Measurements from ENCODE around the gene PACC1.

Gene PACC1

GRCh38 chr1:212381397-212382035 is 33.2 kb downstream of the PACC1 start:
- H3K27me3 Mint-ChIP-seq, result no peaks in the 10 kb centered on the region
- peaks cover 85% of the 10 kb centered on the region for H3K36me3 Mint-ChIP-seq
- H3K4me1 Mint-ChIP-seq, result peaks cover 3% of the 10 kb centered on the region
- no peaks in the 10 kb centered on the region for H3K9me3 Mint-ChIP-seq
- H3K4me3 Mint-ChIP-seq, result no peak overlapping the region
- no peak overlapping the region for H3K27ac Mint-ChIP-seq
- ATAC-seq, result no peak

- Mint-ChIP-seq H3K4me1 (no peaks in the 10 kb centered on the region), H3K27me3 (no peaks in the 10 kb centered on the region), H3K4me3 (no peak overlapping the region), H3K27ac (no peak overlapping the region), H3K9me3 (no peaks in the 10 kb centered on the region), H3K36me3 (peaks cover 78% of the 10 kb centered on the region)
- no peak for ATAC-seq
Measured at GRCh38 chr1:212379366-212379765, 35.3 kb downstream of the PACC1 start.

DNA sequence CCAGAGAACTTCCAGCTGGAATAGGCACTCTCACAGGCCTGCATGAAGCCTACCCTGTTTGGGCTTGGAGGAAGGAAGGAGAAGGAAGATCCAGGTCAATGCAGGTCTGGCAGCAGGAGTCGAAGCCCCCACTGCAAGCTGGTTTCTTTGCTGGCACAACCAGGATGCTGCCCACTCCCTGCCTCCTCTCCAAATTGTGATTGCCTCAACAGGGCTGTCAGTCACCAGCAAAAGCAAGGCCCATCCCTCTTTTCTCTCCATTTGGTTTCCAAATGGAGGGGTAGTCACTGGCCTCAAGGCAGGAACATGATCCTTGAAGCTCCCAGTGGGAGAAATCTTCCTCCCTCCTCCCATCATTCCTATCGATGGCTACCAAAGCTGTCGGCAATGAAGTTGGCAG is 37.0 kb downstream of the PACC1 start:
- Mint-ChIP-seq H3K9me3 (no peaks in the 10 kb centered on the region), H3K27me3 (no peaks in the 10 kb centered on the region), H3K4me1 (no peaks in the 10 kb centered on the region), H3K4me3 (no peak overlapping the region), H3K36me3 (peaks cover 80% of the 10 kb centered on the region), H3K27ac (no peak overlapping the region)
- ATAC-seq, result no peak

DNA sequence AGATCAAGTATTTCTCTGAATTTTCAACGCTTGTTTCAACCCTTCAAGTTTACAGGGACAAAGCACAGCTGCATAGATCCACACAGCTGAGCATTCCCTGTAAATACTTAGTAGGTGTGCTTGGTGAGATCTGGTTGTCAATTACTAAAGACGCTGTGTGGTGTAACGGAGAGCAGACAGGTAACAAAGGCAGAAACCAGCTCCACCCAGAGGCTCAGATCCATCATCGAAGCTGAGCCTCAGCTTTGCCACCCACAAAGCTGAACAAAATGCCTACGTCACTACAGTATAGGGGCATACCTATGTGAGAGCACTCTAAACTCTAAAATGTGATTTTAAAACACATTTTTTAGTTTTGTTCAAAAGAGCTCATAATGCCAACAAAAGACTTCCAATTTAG is 38.7 kb downstream of the PACC1 start:
- Mint-ChIP-seq H3K4me1 (no peaks in the 10 kb centered on the region), H3K27ac (no peak overlapping the region), H3K9me3 (peaks cover 4% of the 10 kb centered on the region), H3K27me3 (no peaks in the 10 kb centered on the region), H3K36me3 (peaks cover 87% of the 10 kb centered on the region), H3K4me3 (no peak overlapping the region)
- no peak for ATAC-seq

DNA sequence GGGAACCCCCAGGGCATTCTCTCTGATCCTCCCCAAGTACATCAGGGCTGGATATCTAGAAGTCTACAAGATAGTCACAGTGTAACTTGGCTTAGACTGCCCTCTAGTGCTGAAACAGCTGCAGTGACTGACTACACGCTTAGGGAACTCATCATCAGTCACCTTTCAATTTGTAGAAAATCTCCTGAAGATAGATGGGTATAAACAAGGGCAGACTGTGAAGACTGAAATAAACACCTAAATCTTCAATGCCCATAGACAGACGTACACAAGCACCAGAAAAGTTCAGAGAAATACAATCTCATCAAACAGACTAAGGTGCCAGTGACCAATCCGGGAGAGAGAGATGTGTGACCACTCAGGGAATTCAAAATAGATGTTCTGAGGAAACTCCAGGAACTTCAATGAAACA is 46.6 kb downstream of the PACC1 start:
- no peak overlapping the region for H3K4me3 Mint-ChIP-seq
- H3K4me1 Mint-ChIP-seq, result no peaks in the 10 kb centered on the region

GRCh38 chr1:212367474-212368072 is 47.1 kb downstream of the PACC1 start:
- Mint-ChIP-seq H3K27ac (peak overlapping the region; percentile 37), H3K4me1 (no peaks in the 10 kb centered on the region), H3K4me3 (no peak overlapping the region), H3K9me3 (peaks cover 4% of the 10 kb centered on the region), H3K27me3 (no peaks in the 10 kb centered on the region), H3K36me3 (peaks cover 57% of the 10 kb centered on the region)
- ATAC-seq, result no peak

More for the DNA sequence above, 46.6 kb downstream of the PACC1 start:
- H3K36me3 Mint-ChIP-seq, result peaks cover 62% of the 10 kb centered on the region
- H3K9me3 Mint-ChIP-seq, result peaks cover 4% of the 10 kb centered on the region
- peak overlapping the region; percentile 37 for H3K27ac Mint-ChIP-seq
- H3K27me3 Mint-ChIP-seq, result no peaks in the 10 kb centered on the region
- peak; percentile 74 for ATAC-seq

GRCh38 chr1:212366901-212367300 is 47.8 kb downstream of the PACC1 start:
- Mint-ChIP-seq H3K9me3 (no peaks in the 10 kb centered on the region), H3K36me3 (peaks cover 51% of the 10 kb centered on the region)

DNA sequence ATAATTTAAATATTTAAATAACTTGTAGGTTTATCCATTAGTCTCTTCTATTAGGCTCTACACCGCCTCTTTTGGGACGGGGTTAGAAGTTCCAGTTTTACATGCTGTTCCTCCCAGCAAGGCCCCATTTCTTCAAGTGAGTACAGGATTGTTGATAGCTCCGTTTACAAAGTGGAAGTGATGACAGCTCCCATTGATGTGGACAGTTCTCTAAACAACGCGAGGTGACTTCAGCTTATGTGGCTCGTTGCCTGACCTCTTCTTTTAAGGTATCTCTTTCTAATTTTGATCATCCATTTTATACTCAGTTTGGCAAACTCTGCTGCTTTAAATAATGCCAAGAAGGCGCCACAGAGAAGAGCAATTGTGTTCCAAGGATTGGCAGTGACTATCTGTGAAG is 49.7 kb downstream of the PACC1 start:
- peaks cover 48% of the 10 kb centered on the region for H3K36me3 Mint-ChIP-seq
- no peak for ATAC-seq
- H3K27ac Mint-ChIP-seq, result peak overlapping the region; percentile 14
- H3K9me3 Mint-ChIP-seq, result no peaks in the 10 kb centered on the region
- H3K27me3 Mint-ChIP-seq, result no peaks in the 10 kb centered on the region
- H3K4me3 Mint-ChIP-seq, result no peak overlapping the region
- no peaks in the 10 kb centered on the region for H3K4me1 Mint-ChIP-seq

More at GRCh38 chr1:212366901-212367300, 47.8 kb downstream of the PACC1 start:
- H3K27me3 Mint-ChIP-seq, result no peaks in the 10 kb centered on the region
- no peak overlapping the region for H3K4me3 Mint-ChIP-seq
- no peaks in the 10 kb centered on the region for H3K4me1 Mint-ChIP-seq
- no peak for ATAC-seq
- no peak overlapping the region for H3K27ac Mint-ChIP-seq

- ATAC-seq, result no peak
- H3K4me1 Mint-ChIP-seq, result no peaks in the 10 kb centered on the region
- no peak overlapping the region for H3K4me3 Mint-ChIP-seq
- no peaks in the 10 kb centered on the region for H3K27me3 Mint-ChIP-seq
- H3K27ac Mint-ChIP-seq, result no peak overlapping the region
- no peaks in the 10 kb centered on the region for H3K9me3 Mint-ChIP-seq
- peaks cover 20% of the 10 kb centered on the region for H3K36me3 Mint-ChIP-seq
Measured at GRCh38 chr1:212359794-212360479, 54.7 kb downstream of the PACC1 start.

GRCh38 chr1:212355230-212355969 is 59.3 kb downstream of the PACC1 start:
- ATAC-seq, result no peak
- no peak overlapping the region for H3K27ac Mint-ChIP-seq
- no peak overlapping the region for H3K4me3 Mint-ChIP-seq
- peaks cover 30% of the 10 kb centered on the region for H3K36me3 Mint-ChIP-seq
- H3K27me3 Mint-ChIP-seq, result no peaks in the 10 kb centered on the region
- H3K4me1 Mint-ChIP-seq, result no peaks in the 10 kb centered on the region
- H3K9me3 Mint-ChIP-seq, result no peaks in the 10 kb centered on the region

DNA sequence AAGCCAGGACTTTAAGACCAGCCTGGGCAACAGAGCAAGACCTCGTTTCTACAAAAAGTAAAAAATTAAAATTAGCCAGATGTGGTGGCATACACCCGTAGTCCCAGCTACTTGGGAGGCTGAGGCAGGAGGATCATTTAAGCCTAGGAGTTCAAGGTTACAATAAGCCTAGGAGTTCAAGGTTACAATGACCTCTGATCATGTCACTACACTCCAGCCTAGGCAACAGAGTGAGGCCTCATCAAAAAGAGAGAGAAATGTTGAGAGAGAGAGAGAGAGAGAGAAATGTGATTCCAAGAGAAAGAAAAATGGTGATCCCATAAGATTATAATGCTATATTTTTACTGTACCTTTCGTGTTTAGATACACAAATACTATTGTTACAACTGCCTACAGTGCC is 60.2 kb downstream of the PACC1 start:
- peaks cover 30% of the 10 kb centered on the region for H3K36me3 Mint-ChIP-seq
- no peak overlapping the region for H3K4me3 Mint-ChIP-seq
- ATAC-seq, result no peak
- H3K4me1 Mint-ChIP-seq, result no peaks in the 10 kb centered on the region
- no peaks in the 10 kb centered on the region for H3K9me3 Mint-ChIP-seq
- H3K27me3 Mint-ChIP-seq, result no peaks in the 10 kb centered on the region
- H3K27ac Mint-ChIP-seq, result peak overlapping the region; percentile 23

- Mint-ChIP-seq H3K36me3 (peaks cover 28% of the 10 kb centered on the region), H3K4me1 (no peaks in the 10 kb centered on the region), H3K4me3 (no peak overlapping the region), H3K9me3 (no peaks in the 10 kb centered on the region), H3K27ac (no peak overlapping the region), H3K27me3 (no peaks in the 10 kb centered on the region)
- ATAC-seq, result no peak
Measured at GRCh38 chr1:212353181-212353580, 61.5 kb downstream of the PACC1 start.

DNA sequence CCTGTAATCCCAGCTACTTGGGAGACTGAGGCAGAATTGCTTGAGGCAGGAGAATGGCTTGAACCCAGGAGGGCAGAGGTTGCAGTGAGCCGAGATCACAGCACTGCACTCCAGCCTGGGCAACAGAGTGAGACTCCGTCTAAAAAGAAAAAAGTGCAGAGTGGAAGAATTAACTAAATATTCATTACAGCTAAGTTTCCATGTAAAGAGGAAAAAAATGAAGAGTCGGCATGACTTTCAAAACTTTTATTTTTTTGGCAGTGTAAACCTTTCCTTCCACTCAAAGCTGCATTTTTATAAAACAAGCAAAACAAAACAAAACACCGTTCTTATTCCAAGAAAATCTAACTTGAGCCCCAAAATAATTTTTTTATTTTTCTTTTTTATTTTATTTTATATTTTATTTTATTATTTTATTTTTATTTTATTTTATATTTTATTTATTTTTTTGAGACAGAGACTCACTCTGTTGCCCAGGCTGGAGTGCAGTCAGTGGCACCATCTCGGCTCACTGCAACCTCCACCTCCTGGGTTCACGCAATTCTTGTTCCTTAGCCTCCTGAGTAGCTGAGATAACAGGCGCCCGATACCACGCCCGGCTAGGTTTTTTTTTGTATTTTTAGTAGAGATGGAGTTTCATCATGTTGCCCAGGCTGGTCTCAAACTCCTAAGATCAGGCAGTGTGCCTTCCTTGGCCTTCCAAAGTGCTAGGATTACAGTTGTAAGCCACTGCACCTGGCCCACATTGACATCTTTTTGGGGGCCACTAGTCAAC is 62.9 kb downstream of the PACC1 start:
- no peaks in the 10 kb centered on the region for H3K9me3 Mint-ChIP-seq
- no peak for ATAC-seq
- peaks cover 26% of the 10 kb centered on the region for H3K36me3 Mint-ChIP-seq
- no peaks in the 10 kb centered on the region for H3K27me3 Mint-ChIP-seq
- H3K4me1 Mint-ChIP-seq, result no peaks in the 10 kb centered on the region
- H3K4me3 Mint-ChIP-seq, result no peak overlapping the region
- H3K27ac Mint-ChIP-seq, result no peak overlapping the region

DNA sequence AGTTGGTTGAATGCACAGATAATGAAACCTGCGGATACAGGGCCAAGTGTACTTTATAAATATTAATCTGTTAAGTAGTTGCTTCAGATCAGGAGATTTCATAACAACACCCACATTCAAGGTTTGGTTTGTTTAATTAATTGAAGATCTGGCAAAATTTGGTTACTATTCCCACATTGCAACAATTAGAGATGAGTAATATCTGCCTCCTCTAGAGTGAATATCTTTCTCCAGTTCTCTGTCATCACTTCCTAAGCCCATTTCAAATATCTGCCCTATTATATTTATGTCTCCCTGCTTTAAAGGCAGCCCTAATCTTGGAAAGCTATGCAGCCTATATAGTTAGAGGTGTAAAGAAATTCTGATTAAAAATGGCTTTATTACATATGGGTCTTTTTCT is 68.1 kb downstream of the PACC1 start:
- H3K36me3 Mint-ChIP-seq, result peaks cover 26% of the 10 kb centered on the region
- no peaks in the 10 kb centered on the region for H3K27me3 Mint-ChIP-seq
- no peak for ATAC-seq
- H3K4me1 Mint-ChIP-seq, result no peaks in the 10 kb centered on the region
- H3K27ac Mint-ChIP-seq, result no peak overlapping the region
- no peaks in the 10 kb centered on the region for H3K9me3 Mint-ChIP-seq
- H3K4me3 Mint-ChIP-seq, result no peak overlapping the region

DNA sequence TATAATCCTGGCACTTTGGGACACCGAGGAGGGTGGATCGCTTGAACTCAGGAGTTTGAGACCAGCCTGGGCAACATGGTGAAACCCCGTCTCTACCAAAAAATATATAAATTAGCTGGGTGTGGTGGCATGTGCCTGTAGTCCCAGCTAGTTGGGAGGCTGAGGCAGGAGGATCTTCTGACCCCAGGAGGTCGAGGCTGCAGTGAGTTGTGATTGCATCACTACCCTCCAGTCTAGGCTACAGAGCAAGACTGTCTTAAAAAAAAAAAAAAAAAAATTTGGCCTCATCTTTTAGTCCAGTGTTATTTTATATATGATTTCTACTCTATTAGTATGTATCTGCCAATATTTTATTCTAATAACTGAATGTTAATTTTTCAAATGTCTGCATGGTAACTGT is 69.8 kb downstream of the PACC1 start:
- ATAC-seq, result no peak
- Mint-ChIP-seq H3K4me3 (no peak overlapping the region), H3K27me3 (no peaks in the 10 kb centered on the region), H3K27ac (no peak overlapping the region), H3K36me3 (peaks cover 21% of the 10 kb centered on the region), H3K4me1 (no peaks in the 10 kb centered on the region), H3K9me3 (no peaks in the 10 kb centered on the region)
